ENCODE data around the gene NBPF15. TPM values are rescaled to one million over a fixed set of nuclear protein-coding genes. Genes with fewer than 3 reads are reported as not detected.
"Not testable (repeated sequence)": the region's sequence is repeated elsewhere in the genome, so short reads cannot be mapped to it uniquely, and the experiment has no call there.

Gene NBPF15, protein sequence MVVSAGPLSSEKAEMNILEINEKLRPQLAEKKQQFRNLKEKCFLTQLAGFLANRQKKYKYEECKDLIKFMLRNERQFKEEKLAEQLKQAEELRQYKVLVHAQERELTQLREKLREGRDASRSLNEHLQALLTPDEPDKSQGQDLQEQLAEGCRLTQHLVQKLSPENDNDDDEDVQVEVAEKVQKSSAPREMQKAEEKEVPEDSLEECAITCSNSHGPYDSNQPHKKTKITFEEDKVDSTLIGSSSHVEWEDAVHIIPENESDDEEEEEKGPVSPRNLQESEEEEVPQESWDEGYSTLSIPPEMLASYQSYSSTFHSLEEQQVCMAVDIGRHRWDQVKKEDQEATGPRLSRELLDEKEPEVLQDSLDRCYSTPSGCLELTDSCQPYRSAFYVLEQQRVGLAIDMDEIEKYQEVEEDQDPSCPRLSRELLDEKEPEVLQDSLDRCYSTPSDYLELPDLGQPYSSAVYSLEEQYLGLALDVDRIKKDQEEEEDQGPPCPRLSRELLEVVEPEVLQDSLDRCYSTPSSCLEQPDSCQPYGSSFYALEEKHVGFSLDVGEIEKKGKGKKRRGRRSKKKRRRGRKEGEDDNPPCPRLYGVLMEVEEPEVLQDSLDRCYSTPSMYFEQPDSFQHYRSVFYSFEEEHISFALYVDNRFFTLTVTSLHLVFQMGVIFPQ
- 6.7 TPM for total RNA-seq
- long read RNA-seq, partial matches to known transcripts = 2 of 11 reads
- long read RNA-seq, other reads (novel, unspliced or antisense) = 9 of 11 reads

- DNase-seq (peak; percentile 89), ATAC-seq (ENCODE audit: poor library complexity) (peak; percentile 100)
- intact Hi-C loops (cut with DNase I) = not testable (repeated sequence)
These were observed at the start of gene NBPF15 for GRCh38 chr1:144461136-144461759. Gene NBPF15 (minus strand): TSS chr1:144461669. CDS start chr1:144440003, 21,666 bp downstream.

DNA sequence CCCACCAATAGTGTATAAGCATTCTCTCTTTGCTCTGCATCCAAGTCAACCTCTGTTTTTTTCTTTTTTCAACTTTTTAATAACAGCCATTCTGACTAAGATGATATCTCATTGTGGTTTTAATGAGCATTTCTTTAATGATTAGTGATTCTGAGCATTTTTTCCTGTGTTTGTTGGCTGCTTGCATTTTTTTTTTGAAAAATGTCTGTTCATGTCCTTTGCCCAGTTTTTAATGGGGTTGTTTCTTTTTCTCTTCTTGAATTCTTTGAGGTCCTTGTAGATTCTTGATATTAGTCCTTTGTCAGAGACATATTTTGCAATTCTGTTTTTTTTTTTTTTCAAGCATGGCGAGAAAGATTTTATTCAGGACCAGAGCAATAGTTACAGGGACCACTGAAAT, 35.0 kb upstream of the NBPF15 start:
- DNase-seq; intact Hi-C loops (cut with DNase I); ATAC-seq (ENCODE audit: poor library complexity): not testable (repeated sequence)

DNA sequence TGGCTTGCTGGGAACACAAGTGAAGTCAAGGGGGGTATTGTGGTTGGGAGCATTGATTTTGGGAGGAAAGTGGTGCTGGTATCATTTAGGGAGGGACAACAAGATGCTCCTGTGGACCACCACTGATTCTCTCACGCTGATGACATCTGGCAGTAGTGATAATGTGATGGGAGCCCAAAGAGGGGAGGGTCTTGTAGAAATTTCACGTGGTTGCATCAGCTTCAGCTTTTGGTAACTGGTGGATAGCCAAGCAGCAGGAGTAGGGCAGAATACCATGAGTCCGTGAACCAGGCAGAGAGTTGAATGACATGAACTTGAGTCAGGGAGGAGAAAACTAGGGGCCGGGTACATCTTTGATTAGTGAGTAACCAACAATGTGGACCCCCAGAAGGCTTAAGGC, 32.7 kb upstream of the NBPF15 start:
- ATAC-seq (ENCODE audit: poor library complexity); intact Hi-C loops (cut with DNase I): not testable (repeated sequence)

DNA sequence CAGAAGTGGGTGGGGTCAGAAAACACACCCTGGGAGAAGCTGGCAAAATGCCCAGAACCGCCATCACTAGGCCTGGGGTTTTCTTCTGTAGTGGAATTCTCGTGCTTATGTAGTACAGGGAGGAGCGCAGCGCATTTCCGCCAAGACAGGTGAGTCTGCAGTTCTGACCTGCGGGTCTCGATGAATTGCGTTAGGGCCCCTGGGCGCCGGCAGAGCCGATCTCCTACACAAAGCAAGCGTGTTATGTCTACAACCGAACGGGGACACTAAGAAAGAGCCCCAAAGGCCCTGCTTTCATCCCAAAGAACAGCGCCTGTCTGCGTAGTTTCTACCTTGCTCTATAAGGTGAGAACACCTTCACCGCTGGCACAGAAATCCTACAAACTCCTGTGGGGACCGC, 28.9 kb upstream of the NBPF15 start:
- ATAC-seq (ENCODE audit: poor library complexity); DNase-seq; intact Hi-C loops (cut with DNase I): not testable (repeated sequence)

More for the DNA sequence above, 32.7 kb upstream of the NBPF15 start:
- not testable (repeated sequence) for DNase-seq

- intact Hi-C loops (cut with DNase I); ATAC-seq (ENCODE audit: poor library complexity); DNase-seq: not testable (repeated sequence)
These were observed 25.5 kb upstream of the NBPF15 start for GRCh38 chr1:144487002-144487401.

DNA sequence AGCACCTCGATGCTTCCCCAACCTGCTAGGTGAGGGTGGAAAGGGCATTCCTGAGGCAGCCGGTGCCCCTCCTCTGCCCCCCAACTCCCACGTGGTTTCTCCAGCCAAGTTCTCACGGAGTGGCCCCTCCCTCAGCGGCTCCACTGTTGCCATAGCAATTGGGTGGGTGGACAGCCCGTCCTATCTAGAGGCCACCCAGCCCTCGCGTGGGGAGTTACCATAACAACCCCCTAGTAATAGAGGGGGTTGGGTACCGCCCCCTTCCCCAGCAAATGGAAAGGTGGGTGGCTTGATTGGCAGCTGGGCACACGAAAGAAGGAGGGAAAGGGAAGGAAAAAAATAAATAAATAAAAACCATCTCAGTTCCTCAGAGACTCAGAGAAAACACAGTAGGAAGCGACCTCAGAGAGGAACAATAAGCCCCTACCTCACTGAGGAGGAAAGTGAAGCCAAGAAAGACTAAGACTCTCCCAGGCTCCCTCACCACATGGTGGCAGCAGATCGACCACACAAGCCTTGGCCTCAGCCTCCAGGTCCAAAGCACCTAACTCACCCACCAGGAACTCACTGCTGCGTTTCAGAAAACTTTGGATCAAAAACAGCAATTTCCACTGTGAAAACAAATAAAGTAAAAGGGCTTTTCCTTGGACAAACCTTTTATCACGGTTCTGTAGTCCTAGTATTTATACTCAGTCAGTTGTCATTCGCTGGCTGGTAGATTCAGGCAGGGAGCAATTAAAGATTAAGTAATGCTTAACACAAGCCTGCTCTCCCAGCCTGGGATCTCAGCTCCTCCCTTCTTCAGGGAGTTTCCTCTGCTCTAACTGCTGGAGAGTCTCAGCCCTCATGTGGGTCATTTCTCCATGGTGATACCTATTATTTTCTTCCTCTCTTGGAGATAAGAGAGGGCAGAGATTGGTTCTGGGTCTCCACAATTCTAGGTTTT, 23.9 kb upstream of the NBPF15 start:
- DNase-seq; intact Hi-C loops (cut with DNase I); ATAC-seq (ENCODE audit: poor library complexity): not testable (repeated sequence)

DNA sequence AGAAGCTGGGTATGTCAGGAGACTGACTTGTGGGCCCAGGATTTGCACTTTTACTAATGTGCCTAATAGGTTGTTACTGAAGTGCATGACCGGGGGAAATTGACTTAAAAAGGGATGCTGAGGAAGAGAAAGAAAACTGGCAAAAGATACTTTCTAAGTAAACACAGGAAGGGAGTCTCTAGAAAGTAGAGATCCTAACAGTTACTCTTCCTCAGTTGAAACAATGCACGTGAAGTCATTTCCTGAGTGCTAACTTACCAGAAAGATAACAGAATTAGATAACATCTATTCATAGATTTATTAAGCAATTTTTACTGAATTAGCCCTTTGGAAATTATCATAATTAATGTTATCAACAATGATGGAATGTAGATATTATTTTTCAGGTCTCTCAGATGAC, 12.4 kb upstream of the NBPF15 start:
- intact Hi-C loops (cut with DNase I); ATAC-seq (ENCODE audit: poor library complexity); DNase-seq: not testable (repeated sequence)

- DNase-seq; ATAC-seq (ENCODE audit: poor library complexity); intact Hi-C loops (cut with DNase I): not testable (repeated sequence)
These were observed 10.0 kb upstream of the NBPF15 start for GRCh38 chr1:144471434-144471833.

DNA sequence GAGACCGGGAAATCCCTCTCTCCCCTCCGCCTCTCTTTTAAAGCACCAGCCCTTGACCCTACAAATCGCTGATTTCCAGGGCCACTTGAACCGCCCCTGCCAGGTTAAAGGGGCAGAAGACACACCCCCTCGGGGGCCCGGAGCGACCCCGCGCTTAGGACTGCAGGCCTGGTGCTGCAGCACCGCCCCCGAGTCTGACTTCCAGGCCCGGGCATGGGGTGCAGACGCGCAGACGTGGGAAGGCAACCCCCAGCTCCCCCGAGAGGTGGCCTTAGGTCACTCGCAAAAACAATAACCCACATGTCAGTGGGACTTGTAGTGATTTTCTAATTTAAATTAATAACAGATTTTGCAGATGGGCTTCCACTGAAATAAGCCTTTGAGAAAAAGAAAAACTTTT, 309 bp upstream of the NBPF15 start:
- DNase-seq; intact Hi-C loops (cut with DNase I): not testable (repeated sequence)
- ATAC-seq (ENCODE audit: poor library complexity) = peak; percentile 6

GRCh38 chr1:144460686-144461085, 783 bp downstream of the NBPF15 start:
- intact Hi-C loops (cut with DNase I) = not testable (repeated sequence)

DNA sequence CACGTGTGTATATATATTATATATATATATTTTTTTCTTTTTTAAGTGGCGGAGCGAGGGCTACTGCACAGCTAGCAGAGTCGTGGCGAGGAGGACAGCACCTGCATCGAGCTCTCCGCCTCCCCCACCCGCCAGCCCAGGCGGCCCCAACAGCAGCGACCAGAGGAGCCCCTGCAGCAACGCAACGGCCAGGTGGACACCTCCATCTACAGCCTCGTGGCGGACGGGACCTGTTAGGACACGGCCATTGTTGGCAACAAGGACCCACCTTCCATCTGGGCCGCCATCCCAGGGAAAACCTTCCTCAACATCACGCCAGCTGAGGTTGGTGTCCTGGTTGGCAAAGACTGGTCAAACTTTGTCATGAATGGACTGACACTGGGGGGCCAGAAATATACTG, 19.1 kb downstream of the NBPF15 start:
- ATAC-seq (ENCODE audit: poor library complexity); DNase-seq; intact Hi-C loops (cut with DNase I): not testable (repeated sequence)

More at GRCh38 chr1:144460686-144461085, 783 bp downstream of the NBPF15 start:
- peak; percentile 66 for ATAC-seq (ENCODE audit: poor library complexity)
- DNase-seq = not testable (repeated sequence)

DNA sequence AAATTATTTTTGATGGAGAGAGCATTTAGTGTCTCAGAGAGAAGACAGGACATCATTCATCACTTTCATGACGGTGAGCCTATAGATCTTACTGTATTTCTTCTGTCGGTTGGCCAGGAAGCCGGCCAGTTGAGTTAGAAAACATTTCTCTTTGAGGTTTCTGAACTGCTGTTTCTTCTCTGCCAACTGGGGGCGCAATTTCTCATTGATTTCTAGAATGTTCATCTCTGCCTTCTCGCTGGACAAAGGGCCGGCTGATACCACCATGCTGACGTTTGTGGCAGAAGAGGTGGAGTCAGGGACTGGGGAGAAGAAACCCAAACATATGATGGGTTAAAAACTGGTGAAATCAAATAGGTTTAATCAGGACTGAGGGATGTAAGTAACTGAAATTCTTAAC, 21.7 kb downstream of the NBPF15 start:
- ATAC-seq (ENCODE audit: poor library complexity); DNase-seq; intact Hi-C loops (cut with DNase I): not testable (repeated sequence)

DNA sequence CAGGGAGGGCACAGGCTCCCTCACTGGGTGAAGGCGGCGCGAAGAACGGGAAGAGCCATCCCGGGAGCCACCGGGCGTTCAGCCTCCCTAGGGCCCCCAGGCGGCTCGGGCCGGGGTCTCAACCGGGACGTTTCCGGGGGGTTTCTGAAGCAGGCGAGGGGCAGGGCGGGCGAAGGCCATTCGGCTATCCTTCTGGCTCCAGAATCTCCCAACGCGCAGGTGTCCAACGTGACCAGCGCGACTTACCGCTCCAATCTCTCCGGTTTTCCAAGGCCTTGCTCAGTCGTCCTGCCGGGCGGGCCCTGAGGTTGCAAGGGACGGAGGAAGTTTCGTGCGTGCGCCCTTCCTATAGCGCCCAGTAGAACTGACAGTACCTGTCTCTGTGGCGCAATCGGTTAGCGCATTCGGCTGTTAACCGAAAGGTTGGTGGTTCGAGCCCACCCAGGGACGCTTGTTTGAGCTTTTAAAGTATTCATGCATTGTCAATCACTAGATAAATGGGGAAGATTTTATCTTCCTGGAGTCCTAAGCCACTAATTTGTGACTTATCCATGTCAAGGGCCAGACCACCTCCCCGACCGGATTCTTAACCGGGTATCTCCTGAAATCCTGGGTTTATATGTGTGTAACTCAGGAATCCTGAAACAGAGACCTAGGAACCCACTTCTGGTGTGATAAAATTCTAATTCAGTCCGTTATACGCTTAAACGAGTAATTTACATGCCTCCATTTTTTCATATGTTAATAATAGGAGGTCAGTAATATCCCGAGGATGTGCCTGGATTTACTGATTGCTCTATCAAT, 42.4 kb downstream of the NBPF15 start:
- ATAC-seq (ENCODE audit: poor library complexity); intact Hi-C loops (cut with DNase I): not testable (repeated sequence)
- peak; percentile 41 for DNase-seq

GRCh38 chr1:144413404-144414118, 47.9 kb downstream of the NBPF15 start:
- ATAC-seq (ENCODE audit: poor library complexity); DNase-seq; intact Hi-C loops (cut with DNase I): not testable (repeated sequence)

DNA sequence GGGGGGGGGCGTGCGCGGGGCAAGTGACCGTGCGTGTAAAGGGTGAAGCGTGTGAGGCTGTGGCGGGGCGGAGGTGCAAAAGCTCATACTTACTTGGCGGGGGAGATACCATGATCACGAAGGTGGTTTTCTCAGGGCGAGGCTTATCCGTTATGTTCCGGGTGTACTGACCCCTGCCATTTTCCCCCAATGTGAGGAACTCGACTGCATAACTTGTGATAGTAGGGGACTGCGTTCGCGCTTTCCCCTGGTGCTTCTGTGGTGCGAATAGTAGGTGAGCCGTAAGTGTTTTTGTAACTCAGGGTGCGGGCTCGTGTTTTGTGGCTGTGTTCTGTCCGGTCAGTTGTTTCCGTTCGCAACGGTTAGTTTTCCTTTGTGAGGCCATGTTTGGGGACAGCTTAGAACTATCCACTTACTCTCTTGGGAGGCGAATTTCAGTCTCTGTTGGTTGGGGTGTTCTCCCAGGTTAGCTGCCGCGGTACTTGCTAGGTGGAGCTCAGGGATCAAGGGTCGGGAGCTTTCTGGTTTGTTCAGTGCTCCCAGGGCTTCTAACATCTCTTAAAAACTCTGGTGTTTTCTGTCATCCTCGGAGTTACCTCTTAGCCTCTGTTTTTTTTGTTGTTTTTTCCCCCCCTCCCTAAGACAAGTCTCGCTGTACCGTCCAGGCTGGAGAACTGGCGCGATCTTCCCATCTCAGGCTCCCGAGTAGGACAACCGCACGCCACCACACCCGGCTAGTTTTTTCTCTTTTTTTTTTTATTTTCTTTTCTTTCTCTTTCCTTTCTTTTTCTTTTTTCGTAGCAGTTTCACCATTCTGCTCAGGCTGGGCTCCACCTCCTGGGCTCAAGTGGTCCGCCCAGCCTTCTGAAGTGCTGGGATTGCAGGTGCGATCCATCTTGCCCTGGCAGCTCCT, 48.7 kb downstream of the NBPF15 start:
- ATAC-seq (ENCODE audit: poor library complexity) = peak; percentile 90
- DNase-seq = peak; percentile 74
- intact Hi-C loops (cut with DNase I) = not testable (repeated sequence)
